Globus pallidus (tissue), 1 donor: ENCODE results near the gene KNDC1.
"Not testable (repeated sequence)": the region's sequence is repeated elsewhere in the genome, so short reads cannot be mapped to it uniquely, and the experiment has no call there.

Experiments
- DNase-seq: peaks from one replicate; pipeline ENCODE4 v3.0.0-alpha.2; 2015; ENCODE audit warnings: low spot score

The KNDC1 gene, protein sequence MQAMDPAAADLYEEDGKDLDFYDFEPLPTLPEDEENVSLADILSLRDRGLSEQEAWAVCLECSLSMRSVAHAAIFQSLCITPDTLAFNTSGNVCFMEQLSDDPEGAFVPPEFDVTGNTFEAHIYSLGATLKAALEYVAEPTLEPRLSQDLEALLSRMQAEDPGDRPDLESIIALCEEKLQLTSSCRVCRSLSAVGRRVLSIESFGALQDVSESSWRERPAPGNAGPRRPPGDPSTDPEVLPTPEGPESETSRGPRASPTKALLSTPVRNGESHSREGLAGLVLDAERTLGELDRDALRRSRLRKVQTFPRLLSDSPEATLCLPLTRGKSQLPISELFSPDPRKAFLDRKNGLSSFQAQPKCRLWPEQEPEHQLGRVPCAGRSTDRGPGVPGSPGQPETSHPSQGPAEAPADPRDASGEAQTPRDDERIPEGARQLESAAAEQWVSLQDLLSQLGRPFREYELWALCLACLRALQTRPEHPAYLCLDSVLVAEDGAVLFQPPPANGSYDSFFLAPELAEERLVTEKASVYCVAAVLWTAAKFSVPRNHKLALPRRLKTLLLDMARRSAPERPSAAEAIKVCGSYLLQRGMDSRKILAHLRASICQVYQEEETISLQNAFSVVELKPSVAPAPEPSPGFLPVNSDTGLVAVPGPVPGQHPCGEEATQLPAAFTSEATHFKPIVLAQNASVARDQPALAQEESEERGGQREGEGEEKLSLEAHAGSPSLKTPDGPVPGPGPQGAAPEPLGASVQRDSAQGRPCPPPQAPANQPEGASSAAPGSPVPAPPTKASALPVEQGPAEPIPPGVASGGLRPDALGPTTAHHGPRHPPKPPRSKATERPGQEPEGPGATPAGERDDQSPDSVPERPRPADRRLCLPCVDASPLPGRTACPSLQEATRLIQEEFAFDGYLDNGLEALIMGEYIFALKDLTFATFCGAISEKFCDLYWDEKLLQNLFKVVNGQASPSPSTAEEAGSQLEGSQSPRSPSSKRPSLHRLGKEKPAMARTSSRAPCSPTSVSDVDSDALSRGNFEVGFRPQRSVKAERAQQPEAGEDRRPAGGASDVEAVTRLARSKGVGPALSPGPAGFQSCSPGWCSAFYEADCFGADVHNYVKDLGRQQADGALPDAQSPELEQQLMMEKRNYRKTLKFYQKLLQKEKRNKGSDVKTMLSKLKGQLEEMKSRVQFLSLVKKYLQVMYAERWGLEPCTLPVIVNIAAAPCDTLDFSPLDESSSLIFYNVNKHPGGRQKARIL (N-terminal part only)

DNA sequence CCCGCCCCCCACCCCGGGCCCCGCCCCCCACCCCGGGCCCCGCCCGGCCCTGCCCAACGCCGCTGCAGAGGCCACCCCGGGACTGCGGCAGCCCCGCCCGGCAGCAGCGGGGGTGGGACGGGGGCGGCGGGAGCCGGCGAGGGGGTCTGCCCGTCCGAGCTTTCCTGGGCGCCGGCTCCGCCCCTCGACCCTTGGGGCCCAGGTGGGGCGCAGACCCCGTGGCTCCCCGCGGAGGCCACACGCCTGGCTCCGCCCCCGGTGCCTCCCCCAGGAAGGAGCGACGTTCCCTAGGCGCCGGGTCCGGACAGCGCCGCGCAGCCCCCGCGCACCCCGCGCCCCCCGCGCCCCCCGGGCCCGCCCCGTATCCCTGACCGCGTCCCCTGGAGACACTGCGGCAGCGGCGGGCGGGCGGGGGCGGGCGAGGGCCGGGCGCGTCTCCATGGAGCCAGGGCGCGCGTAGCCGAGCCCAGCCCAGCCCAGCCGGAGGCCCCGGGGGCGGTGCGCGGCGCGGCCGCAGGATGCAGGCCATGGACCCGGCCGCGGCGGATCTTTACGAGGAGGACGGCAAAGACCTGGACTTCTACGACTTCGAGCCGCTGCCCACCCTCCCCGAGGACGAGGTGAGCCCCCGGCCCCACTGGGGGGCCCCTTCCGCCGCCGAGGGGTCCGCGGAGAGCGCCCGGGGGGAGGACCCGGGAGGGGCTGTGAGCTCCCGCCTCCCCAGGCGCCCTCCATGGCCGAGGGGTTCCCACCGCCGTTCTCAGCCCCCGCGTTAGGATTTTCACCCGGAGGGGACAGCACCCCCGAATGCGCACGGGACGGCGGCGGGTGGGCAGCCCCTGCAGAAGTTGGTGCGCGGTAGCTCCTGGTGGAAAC is at the start of gene KNDC1:
Gene KNDC1 (plus strand): TSS at position 270 of the 876 bp plus-strand sequence. CDS start 249 bp downstream, at position 519.
- DNase-seq: no peak

DNA sequence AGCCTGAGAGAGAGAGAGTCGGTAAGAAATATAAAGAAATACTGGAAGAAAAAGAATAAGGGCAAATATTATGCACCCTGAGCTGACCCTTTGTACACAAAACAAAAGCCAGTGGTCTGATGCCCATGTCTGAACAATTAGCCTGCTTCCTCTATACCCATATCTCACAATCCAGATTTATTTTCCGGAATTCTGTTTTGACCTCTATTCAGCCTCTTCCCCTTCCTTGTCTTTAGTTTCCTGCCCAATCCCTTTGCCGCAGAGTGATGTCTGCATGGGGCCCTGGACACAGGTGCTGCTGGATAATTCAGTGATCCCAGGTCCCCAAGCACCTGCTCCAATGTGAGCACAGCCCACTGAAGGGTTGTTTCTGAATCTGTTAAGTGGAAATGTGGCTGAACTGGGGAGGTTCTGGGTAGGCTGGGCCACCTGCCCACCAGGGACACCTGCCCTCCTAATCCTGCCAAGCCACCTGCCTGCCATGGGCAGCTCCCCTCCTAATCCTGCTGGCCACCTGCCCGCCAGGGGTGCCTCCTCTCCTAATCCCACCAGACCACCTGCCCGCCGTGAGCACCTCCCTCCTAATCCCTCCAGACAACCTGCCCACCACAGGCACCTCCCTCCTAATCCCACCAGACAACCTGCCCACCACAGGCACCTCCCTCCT is 49.3 kb upstream of the KNDC1 start:
- no peak for DNase-seq

DNA sequence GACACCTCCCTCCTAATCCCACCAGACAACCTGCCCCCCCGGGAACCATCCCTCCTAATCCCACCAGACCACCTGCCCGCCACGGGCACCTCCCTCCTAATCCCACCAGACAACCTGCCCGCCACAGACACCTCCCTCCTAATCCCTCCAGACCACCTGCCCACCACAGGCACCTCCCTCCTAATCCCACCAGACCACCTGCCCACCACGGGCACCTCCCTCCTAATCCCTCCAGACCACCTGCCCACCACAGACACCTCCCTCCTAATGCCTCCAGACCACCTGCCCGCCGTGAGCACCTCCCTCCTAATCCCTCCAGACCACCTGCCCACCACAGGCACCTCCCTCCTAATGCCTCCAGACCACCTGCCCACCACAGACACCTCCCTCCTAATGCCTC is 48.4 kb upstream of the KNDC1 start:
- DNase-seq: not testable (repeated sequence)

DNA sequence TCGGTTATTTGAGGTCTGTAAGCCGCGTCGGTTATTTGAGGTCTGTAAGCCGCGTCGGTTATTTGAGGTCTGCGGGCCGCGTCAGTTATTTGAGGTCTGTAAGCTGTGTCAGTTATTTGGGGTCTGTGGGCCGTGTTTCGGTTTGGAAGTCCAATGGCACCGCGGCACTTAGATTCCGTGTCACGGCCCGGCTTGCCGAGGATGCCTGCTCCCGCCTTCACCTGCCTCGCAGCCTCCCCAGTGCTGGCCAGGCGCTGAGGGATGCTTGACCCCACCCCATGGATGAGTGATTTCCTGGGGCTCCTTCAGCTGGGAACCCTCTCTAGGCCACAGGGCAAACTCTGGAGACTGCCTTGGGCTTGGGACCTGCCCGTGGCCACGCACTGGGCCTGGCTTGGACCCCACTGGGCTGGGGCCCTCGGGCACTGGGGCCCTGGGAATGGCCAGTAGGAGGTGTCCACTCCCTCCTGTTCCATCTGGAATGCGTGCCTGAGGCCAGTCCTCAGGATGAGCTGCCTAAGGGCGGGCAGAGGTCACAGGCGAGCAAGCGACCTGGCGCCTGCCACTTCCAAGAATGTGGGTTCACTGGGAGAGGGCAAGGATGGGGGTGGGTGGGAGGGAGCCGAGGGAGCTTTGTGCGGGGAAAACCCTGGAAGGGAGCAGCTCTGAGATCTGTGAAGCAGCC is 46.7 kb upstream of the KNDC1 start:
- DNase-seq: no peak

DNA sequence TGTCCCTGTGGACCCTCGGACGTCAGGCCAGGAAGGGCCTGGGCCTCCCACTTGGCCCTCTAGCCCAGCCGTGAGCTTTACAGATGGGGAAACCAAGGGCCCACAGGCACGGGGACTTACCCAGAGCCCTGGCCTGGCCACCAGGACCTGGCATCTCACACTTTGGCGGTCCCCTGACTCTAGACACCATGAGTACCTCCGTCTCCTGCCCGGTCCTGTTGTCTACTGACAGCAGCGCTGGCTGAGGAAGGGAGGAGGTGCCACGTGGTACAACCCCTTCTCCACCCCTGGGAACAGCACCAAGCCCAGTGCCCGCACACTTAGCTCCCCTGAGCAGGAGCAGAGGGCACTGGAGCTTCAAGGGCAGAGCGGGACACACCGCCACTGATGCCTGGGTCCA is 46.2 kb upstream of the KNDC1 start:
- no peak for DNase-seq

DNA sequence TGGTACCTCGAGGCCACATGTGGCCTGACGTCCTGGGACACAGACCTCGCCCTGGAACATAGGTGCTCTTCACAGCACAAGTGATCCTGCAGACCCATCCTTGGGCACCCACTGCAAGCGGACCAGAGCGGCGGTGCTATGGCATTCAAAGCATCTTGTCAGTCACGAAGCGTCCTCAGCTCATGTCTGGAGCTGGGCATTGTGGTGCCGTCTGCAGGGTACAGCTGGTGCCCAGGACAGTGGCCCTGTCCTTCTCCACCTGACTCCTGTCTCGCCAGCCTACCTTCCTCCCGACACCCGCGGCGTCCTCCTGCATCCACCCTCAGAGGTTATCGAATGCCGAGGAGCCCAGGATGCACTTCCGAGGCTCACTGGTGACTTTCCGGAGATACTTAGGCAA is 45.8 kb upstream of the KNDC1 start:
- no peak for DNase-seq

DNA sequence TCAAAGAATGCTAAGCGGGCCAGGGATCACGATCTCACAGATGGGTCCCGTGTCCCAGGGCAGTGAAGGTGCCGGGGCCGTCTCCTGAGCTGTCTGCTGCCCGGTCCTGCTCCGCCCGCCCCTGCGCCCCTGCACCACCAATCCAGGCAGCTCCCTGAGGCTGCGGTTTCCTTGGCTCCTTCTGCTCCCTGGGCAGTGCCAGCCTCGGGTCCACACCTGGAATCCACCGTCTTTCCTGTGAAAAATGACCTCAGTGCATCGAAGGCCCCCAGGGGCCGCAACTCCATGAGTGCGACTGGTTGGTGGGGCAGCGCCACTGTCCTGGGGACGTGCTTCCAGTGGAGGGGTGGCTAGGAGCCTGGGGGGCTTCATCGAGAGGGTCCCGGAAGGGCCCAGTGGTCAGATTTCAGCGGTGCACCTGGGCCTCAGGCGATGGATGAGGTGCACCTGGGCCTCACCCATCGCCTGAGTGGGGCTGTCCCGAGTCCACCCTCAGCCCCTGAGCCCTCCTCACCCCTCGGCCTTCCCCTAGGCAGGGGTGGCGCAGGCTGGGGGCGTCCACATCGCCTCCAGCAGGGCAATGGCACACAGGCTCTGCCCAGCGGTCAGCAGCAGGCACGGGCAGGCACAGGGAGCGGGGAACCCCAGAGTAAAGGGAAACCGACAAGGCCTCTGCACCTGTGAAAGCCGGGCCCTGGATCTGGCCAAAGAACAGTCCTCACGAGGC is 45.1 kb upstream of the KNDC1 start:
- DNase-seq: no peak

DNA sequence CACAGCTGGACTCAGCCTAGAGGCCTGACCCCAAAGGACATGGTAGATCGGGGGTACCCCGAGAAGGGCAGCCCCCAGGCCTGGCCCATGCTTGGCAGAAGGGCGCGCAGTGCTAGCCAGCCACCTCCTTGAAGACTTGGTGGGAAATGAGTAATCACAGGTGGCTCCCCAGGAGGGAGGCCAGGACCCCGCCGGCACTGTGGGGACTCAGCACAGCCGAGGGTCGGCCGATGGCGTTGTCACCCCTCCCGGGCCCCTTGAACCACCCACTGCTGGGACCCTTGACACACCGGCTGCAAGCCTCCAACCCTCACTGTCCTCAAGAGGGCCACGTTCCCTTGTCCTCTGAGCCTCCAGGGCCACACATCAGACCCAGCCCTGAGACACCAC is 44.6 kb upstream of the KNDC1 start:
- DNase-seq: no peak

DNA sequence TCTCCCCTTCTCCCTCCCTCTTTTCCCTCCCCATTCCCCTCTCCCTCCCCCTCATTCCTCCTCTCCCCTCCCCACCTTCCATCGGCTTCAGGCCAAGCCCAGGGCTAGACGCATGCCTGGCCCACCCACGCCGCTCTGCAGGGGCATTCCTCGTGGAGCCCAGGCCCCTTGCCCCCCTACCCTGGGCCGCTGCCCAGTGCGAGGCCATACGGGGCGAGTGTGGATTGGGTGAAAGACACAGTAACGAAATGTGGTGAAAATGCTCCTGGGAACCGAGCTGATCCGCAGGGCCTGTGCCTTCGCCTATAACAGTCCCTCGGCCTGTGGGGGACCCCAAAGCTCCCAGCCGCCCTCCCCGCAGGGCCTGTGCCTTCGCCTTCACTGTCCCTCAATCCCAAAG is 44.0 kb upstream of the KNDC1 start:
- DNase-seq: no peak

DNA sequence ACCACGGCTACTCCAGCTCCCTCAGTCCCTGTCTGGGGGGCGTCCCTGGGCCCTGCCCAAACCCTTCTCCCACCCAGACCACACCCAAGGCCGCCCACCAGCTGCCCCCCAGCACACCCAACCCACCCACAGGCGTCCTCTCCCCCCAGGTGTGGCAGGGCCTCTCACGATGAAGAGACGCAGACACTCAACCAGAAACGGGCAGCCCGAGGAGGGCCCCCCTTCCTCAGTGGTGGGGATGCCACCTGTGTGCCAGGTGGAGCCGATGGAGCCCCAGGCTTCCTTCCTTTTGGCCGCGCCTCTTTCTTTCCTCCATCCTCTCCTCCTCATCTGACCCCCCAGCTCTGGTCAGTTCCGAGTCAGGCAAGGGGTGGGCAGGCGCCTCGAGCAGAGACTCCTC is 43.6 kb upstream of the KNDC1 start:
- no peak for DNase-seq

DNA sequence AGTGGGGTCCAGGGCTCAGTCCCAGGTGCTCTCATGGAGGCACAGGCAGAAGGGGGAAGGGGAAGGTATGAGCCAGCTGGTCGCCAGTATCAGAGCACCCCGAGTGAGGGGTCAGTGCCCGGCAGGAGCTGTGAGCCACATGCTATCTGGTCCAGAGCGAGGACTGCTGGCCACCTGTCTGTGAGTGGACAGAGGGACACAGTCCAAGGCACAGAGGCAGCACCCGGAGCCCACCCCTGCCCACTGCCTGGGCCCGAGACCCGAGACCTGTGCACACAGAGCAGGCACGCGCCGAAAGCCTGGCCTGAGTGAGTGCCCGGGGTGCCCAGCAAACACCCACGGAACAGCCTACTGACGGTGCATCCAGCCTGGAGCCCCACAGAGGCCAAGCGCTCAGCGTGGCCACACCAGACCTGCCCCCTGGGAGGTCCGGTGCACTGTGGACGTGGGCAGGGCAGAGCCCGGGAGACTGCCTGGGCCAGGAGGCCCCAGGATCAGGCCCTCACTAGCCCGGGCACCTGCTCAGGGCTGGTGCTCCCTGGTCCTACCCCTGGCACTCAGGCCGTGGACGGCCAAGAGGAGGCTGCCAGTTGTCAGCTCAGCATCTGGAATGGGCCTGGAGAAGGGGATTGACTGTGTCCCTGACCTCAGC is 42.9 kb upstream of the KNDC1 start:
- DNase-seq: no peak

DNA sequence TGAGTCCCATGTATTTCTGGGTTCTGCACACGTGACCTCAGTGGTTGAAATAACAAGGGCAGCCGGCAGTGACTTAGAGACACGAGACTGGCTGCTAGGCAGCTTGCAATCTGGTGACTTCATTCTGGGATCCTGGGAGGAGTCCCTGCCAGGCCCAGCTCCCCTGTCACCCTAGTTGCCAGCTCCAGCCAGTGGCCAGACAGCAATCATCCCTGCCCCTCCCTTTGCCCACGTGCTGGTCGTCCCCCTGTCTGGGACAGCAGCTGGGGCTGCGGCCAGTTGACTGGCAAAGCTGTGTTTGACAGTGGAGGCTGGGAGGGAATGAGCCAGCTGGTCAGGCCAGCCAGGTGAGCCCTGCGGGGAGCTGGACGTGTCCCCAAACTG is 42.3 kb upstream of the KNDC1 start:
- DNase-seq: no peak

DNA sequence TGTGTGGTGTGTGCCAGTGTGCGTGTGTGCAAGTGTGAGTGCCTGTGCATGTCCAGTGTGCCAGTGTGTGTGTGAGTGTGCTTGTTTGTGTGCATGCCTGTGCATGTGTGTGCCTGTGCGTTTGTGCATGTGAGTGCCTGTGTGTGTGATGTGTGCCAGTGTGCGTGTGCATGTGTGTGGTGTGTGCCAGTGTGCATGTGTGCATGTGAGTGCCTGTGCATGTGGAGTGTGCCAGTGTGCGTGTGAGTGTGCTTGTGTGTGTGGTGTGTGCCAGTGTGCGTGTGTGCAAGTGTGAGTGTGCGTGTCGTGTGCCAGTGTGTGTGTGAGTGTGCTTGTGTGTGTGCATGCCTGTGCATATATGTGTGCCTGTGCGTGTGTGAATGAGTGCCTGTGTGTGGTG is 38.5 kb upstream of the KNDC1 start:
- no peak for DNase-seq

DNA sequence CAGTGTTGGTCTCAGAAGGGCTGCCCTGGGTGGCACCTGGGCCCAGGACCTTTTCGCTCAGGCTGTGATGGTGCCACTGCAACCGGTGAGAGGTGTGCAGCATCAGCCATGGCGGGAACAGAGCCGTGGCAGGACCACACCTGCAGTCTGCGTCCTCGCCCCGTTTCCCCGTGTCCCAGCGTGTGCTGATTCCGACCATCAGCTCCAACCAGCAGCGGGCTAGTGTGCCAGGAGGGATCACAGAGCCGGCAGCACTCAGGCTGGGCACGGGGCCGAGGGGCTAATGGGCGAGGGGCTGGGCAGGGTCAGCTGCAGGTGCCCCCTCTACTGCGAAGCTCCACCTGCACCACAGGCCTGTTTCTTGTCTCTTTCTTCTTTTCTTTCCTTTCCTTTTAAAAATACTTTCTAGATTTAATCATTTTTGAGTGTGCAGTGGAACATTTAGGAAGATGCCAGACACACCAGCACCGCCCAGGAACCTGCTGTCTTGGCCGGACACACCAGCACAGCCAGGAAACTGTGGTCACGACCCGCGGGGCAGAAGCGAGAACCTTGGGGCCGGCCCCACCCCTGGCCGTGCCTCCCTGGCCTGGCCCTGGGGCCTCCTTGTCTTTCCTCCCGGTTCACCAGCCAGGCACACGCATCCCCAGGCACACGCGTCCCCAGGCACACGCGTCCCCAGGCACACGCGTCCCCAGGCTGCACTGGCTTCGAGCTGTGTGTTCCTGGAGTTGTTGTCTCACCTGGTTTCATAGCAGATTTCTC is 37.7 kb upstream of the KNDC1 start:
- DNase-seq: no peak

DNA sequence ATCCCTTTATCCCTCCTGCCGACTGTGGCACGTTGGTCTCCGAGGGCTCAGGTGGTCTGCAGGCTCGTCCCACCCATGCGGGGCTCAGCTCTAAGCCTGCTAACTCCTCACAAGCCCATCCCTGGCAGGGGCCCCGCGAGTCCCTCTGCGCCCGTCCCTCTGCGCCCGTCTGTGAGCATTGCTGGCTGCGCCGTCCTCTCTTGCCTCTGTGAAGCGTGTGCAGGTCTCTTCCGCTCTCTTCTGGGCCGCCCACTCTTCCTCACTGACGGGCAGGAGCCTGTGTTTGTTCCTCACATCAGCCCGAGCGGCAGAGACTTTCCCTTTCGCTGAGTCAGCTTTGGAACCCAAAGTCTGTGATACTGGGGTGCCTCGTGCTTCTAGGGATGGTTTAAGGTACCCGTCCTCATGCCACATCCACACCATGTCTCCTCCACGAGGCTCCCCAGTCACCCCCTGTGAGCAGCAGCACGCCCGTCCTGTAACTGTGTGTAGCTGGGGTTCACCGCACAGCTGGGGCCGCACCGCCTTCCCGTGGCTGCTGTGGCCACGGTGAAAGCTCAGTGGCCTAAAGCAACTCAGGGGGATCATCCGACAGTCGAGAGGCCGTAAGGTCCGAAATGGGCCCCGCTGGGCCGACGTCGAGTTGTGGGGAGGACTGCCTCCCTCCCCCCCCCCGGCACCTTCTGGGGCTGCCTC is 36.8 kb upstream of the KNDC1 start:
- no peak for DNase-seq

DNA sequence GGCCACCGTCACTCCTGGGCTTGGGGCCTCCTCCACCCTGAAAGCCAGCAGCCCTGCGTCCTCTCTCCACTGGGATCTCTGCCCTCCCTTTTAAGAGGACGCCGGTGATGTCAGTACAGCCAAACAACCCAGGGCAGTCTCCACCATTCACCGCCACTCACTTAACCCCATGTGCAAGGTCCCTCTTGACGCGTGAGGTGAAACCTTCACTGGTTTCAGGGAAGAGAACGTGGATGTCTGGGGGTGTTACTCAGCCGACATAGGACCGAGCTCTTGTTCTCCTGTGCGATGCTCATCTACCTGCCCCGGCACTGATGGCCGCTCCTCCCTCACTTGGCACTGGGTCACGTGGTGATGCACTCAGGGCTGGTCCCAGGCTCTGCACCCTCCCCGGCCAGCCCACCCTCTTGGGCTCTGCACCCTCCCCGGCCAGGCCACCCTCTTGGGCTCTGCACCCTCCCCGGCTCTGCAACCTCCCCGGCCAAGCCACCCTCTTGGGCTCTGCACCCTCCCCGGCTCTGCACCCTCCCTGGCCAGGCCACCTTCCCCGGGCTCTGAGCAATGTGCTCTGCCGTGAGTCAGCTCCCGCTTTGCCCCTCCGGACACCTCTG is 36.2 kb upstream of the KNDC1 start:
- DNase-seq: no peak
